Fibroblast of villous mesenchyme (primary cell): ENCODE measurements around the gene TEX54. TPM values are rescaled to one million over a fixed set of nuclear protein-coding genes. Genes with fewer than 3 reads are reported as not detected.
"Not testable (repeated sequence)": the region's sequence is repeated elsewhere in the genome, so short reads cannot be mapped to it uniquely, and the experiment has no call there.

Experiments
- DNase-seq: peaks from one replicate; pipeline ENCODE4 v3.0.0-alpha.2; 2010; ENCODE audit warnings: low read depth
- H3K4me3 ChIP-seq: 2 replicates; pipeline ENCODE4 v1.5.1; 2011; ENCODE audit warnings: low read depth, mild to moderate bottlenecking, low read length
- total RNA-seq: library from RNA; depleted of rRNA; stranded (reverse); fragments of >200 nt; gene quantifications from 2 replicates; pipeline ENCODE4 v1.2.3, GENCODE V29; 2012
- TF ChIP-seq, protein P1 (sequence below): IDR thresholded peaks from 2 replicates; pipeline ENCODE4 v1.5.1; 2012; ENCODE audit warnings: low read depth, mild to moderate bottlenecking, low read length; ENCODE audit not compliant: insufficient read depth

TEX54 gene
- total RNA-seq, 1 donor: not detected

DNA sequence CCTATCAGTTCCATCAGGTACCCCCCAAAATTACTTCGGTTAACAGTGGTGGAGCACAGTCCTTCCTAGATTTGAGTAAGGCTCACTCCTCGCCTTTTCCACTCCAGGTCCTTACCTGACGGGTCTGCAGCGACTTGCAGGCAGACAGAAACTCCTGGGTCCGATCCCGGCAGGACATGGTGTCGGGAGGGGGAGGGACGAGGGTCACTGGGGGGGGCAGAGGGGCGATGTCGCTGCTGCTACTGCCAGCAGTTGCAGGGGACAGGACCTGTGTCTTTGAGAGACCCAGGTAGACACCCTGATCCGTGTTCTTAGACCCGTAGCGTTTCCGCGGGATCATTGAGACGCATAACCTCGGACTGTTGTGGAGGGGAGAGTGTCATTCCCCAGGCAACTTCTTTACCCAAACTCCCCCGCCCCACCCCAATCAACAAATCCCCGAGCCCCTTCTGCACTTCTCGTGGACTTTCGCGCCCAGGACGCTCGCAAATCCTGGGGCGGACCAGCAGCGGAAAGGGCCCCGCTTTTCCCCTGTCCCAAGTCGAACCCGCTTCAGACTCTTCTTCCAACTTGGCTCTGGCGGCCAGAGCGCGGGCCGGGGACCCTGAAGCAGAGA lies 1.6 kb downstream of the TEX54 start:
- TF ChIP-seq, protein P1, sequence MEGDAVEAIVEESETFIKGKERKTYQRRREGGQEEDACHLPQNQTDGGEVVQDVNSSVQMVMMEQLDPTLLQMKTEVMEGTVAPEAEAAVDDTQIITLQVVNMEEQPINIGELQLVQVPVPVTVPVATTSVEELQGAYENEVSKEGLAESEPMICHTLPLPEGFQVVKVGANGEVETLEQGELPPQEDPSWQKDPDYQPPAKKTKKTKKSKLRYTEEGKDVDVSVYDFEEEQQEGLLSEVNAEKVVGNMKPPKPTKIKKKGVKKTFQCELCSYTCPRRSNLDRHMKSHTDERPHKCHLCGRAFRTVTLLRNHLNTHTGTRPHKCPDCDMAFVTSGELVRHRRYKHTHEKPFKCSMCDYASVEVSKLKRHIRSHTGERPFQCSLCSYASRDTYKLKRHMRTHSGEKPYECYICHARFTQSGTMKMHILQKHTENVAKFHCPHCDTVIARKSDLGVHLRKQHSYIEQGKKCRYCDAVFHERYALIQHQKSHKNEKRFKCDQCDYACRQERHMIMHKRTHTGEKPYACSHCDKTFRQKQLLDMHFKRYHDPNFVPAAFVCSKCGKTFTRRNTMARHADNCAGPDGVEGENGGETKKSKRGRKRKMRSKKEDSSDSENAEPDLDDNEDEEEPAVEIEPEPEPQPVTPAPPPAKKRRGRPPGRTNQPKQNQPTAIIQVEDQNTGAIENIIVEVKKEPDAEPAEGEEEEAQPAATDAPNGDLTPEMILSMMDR: no peak
- DNase-seq: no peak
- H3K4me3 ChIP-seq: peak overlapping the region; percentile 94

DNA sequence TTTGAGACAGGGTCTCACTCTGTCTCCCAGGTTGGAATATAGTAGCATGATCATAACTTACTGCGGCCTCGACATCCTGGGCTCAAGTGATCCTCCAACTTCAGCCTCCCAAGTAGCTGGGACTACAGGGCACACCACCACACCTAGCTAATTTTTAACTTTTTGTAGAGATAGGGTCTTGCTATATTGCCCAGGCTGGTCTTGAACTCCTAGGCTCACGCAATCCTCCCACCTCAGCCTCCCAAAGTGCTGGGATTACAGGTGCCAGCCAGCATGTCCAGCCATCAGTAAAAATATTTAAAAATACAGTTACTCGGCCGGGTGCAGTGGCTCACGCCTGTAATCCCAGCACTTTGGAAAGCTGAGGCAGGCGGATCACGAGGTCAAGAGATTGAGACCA lies 4.5 kb downstream of the TEX54 start:
- H3K4me3 ChIP-seq, DNase-seq: not testable (repeated sequence)

DNA sequence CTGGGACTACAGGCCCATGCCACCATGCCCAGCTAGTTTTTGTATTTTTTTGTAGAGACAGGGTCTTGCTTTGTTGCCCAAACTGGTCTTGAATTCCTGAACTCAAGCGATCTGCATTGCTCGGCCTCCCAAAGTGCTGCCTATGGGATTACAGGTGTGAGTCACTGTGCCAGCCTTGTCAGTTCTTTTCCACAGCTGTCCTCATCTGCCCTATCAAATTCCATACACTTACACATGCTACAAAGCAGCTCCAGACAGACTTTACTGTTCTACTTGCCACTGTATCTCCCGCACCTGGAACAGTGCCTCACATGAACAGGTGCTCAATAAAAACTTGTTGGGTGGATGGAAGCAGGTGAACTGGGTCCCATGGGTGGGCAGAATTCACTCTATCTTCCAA lies 9.0 kb downstream of the TEX54 start:
- no peak for DNase-seq
- TF ChIP-seq, protein P1: no peak
- H3K4me3 ChIP-seq: no peak overlapping the region

DNA sequence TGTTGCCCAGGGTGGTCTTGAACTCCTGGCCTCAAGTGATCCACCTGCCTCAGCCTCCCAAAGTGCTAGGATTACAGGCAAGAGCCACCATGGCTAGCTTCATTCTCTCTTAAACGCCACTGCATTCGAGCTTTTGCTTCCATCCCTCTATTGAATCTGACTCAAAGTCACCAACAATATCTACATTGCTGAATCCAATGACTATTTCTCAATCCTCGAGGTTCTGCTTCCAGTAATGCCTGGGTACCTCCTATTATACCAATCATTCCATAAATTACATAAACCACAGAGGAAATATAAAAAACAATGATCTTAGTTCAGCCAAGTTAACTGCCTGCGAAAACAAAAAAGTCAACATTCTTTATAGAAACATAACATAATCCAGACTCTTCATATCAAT lies 15.5 kb downstream of the TEX54 start:
- no peak for DNase-seq
- TF ChIP-seq, protein P1: no peak
- no peak overlapping the region for H3K4me3 ChIP-seq

DNA sequence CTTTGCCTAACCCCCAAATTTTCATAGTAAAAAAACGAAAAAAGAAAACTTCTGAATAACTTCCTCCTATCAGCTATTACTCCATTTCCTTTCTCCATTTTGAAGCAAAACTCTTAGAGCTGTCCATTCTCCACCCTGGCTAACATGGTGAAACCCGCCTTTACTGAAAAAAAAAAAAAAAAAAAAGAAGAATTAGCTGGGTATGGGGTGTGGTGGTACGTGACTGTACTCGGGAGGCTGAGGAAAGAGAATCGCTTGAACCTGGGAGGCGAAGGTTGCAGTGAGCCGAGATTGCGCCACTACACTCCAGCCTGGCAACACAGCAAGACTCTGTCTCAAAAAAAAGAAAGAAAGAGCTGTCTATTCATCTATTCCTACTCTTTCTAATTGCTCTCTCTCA lies 16.1 kb downstream of the TEX54 start:
- DNase-seq: no peak
- TF ChIP-seq, protein P1: no peak
- H3K4me3 ChIP-seq: no peak overlapping the region

DNA sequence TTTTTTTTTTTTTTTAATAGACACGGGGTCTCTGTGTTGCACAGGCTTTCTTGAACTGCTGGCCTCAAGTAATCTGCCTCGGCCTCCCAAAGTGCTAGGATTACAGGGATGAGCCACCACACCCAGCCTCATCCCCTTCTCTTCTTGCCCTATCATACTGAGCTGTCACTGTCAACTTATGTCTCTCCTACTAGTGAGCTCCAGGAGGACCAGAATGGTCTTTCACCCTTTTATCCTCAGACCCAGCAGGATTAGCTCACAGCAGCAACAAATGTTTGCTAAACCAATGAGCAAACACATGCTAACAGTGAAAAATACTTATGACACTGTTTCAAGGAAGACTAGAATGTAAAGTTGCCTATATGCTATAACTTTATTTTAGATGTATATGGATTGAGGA lies 21.0 kb downstream of the TEX54 start:
- no peak overlapping the region for H3K4me3 ChIP-seq
- TF ChIP-seq, protein P1: no peak
- DNase-seq: no peak

DNA sequence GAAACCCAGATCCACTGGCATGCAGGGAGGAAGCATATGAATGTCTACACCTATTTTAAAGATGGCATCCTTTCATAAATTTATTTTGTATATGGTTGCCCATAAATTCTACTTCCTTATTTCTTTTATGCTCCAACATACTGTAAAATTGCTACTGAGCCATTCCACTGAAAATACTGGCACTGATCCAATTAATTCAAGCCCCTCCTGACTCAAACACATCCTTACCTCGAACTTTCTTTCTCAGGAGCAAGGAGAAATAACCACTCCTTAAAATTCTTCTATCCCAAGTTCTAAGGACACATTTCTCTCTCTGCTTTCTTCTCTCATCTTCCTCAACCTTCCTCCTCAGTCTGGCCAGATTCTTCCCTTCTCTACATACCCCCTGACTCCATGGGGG lies 21.9 kb downstream of the TEX54 start:
- TF ChIP-seq, protein P1: no peak
- no peak for DNase-seq

More for the DNA sequence above, 21.9 kb downstream of the TEX54 start:
- H3K4me3 ChIP-seq: no peak overlapping the region
